Gastrocnemius medialis (tissue), 4 donors: ENCODE measurements around the gene HGS. TPM values are rescaled to one million over a fixed set of nuclear protein-coding genes. Genes with fewer than 3 reads are reported as not detected.

Source experiments
- ATAC-seq, 2 donors: fragments of 150-250 bp; one replicate each; pipeline ENCODE4 v1.9.1; 2016
- DNase-seq, 2 donors: peaks; one replicate each; pipeline ENCODE4 v3.0.0-alpha.2; 2019
- H3K27ac ChIP-seq, 4 donors: fragments of 200-600 bp; sonication (generic); 1 replicate in 1 of 4; 2 replicates in 3 of 4; pipeline ENCODE4 v1.5.1; 2016 to 2018; ENCODE audit warnings: mild to moderate bottlenecking in 2 of 4, moderate library complexity in 1 of 4
- H3K27me3 ChIP-seq, 3 donors: fragments of 200-600 bp; sonication (generic) in 2 of 3; 1 replicate in 1 of 3; 2 replicates in 2 of 3; pipeline versions ENCODE4 v1.5.1 to v1.6.0; 2016 to 2019; ENCODE audit warnings: mild to moderate bottlenecking in 1 of 3, moderate library complexity in 1 of 3
- H3K36me3 ChIP-seq, 2 donors: fragments of 200-600 bp; sonication (generic) in 1 of 2; one replicate each; pipeline ENCODE4 v1.5.1; 2017 to 2018
- H3K4me1 ChIP-seq, 2 donors: fragments of 200-600 bp; sonication (generic) in 1 of 2; one replicate each; pipeline ENCODE4 v1.5.1; 2016 to 2017; ENCODE audit warnings: mild to moderate bottlenecking in 2 of 2
- H3K4me3 ChIP-seq, 4 donors: fragments of 200-600 bp; sonication (generic) in 3 of 4; 1 replicate in 1 of 4; 2 replicates in 3 of 4; pipeline ENCODE4 v1.5.1; 2016 to 2019; ENCODE audit warnings: mild to moderate bottlenecking in 2 of 4
- H3K9me3 ChIP-seq, 3 donors: fragments of 200-600 bp; sonication (generic) in 2 of 3; 1 replicate in 1 of 3; 2 replicates in 2 of 3; pipeline ENCODE4 v1.5.1; 2016 to 2019
- POLR2A ChIP-seq, 2 donors: fragments of 450-650 bp; IDR thresholded peaks; one replicate each; pipeline ENCODE4 v1.6.1; 2017; ENCODE audit warnings: antibody characterized with exemption in 2 of 2, mild to moderate bottlenecking in 2 of 2, moderate library complexity in 2 of 2
- in situ Hi-C, 4 donors: fragments of 200-750 bp; cut with MboI; loops; one replicate each; pipeline versions ENCODE4 v1.15.0 to v1.8.0; 2017; ENCODE audit warnings: low sequenced_read_pairs in 4 of 4
- intact Hi-C: fragments of 100-400 bp; cut with DNase I; formaldehyde crosslinking; loops from one replicate; pipeline ENCODE4 v1.15.1; 2023; ENCODE audit warnings: low total_unique reads
- total RNA-seq, 4 donors: library from RNA; depleted of rRNA; stranded (reverse); fragments of >200 nt; gene quantifications; one replicate each; pipeline versions ENCODE4 v1.1.0 to v1.2.3, GENCODE V29; 2016
- TF ChIP-seq, protein P1 (sequence below), 5 experiments: fragments of 450-650 bp in 3 of 5; fragments of 200-600 bp in 2 of 5; sonication (generic) in 2 of 5; IDR thresholded peaks in 4 of 5; conservative IDR thresholded peaks in 1 of 5; 1 replicate in 4 of 5; 2 replicates in 1 of 5; pipeline ENCODE4 v1.5.1; 2016 to 2019; ENCODE audit warnings: antibody characterized with exemption in 5 of 5, mild to moderate bottlenecking in 3 of 5, moderate library complexity in 3 of 5

The HGS gene
- total RNA-seq, 4 donors from 2014 or later: 62.1 to 150 (median 113) TPM

DNA sequence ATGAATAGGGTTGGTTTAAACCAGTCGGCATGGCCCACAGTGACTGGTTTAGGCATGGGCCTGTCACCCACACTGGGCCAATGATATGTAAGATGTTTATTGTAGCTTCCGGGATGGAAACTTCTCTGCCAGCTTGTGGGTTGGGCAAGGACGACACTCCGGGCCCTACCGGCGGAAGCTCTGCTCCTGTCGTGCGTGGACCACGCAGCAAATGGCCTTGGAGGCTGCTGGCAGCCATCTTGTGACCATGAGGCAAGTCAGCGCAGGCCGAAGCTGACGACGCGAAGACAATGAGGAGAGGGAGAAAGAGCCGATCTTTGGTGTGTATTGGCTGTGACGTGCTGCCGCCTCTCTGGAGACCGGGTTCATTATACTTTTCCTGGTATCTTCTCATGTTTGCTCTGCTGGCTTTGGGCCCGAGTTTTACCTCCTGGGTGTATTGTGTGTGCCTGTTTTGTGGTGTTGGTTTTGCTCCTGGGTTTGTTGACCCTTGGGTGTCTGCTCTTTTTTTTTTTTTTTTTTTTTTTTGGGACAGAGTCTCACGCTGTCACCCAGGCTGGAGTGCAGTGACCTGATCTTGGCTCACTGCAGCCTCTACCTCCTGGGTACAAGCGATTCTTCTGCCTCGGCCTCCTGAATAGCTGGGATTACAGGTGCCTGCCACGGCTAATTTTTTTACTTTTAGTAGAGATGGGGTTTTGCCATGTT, 43.7 kb downstream of the HGS start:
- Histone ChIP-seq H3K9me3 (no peaks in the 10 kb centered on the region), H3K27me3 (peaks cover 4 to 15% (median 7%) of the 10 kb centered on the region in 3 donors), H3K27ac (no peak overlapping the region), H3K4me1 (peaks cover 0 to 10% of the 10 kb centered on the region in 2 donors), H3K4me3 (no peak overlapping the region), H3K36me3 (no peaks in the 10 kb centered on the region)
- intact Hi-C loops (no loop called here), in situ Hi-C loops (no loop called here)
- no peak for DNase-seq
- no peak for ATAC-seq
- TF ChIP-seq, protein P1, sequence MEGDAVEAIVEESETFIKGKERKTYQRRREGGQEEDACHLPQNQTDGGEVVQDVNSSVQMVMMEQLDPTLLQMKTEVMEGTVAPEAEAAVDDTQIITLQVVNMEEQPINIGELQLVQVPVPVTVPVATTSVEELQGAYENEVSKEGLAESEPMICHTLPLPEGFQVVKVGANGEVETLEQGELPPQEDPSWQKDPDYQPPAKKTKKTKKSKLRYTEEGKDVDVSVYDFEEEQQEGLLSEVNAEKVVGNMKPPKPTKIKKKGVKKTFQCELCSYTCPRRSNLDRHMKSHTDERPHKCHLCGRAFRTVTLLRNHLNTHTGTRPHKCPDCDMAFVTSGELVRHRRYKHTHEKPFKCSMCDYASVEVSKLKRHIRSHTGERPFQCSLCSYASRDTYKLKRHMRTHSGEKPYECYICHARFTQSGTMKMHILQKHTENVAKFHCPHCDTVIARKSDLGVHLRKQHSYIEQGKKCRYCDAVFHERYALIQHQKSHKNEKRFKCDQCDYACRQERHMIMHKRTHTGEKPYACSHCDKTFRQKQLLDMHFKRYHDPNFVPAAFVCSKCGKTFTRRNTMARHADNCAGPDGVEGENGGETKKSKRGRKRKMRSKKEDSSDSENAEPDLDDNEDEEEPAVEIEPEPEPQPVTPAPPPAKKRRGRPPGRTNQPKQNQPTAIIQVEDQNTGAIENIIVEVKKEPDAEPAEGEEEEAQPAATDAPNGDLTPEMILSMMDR (IDR thresholded peaks at IDR 0.05 in 4 of 5, conservative IDR thresholded peaks at IDR 0.05 in 1 of 5): no peak
- TF ChIP-seq POLR2A (IDR thresholded peaks at IDR 0.05): no peak

DNA sequence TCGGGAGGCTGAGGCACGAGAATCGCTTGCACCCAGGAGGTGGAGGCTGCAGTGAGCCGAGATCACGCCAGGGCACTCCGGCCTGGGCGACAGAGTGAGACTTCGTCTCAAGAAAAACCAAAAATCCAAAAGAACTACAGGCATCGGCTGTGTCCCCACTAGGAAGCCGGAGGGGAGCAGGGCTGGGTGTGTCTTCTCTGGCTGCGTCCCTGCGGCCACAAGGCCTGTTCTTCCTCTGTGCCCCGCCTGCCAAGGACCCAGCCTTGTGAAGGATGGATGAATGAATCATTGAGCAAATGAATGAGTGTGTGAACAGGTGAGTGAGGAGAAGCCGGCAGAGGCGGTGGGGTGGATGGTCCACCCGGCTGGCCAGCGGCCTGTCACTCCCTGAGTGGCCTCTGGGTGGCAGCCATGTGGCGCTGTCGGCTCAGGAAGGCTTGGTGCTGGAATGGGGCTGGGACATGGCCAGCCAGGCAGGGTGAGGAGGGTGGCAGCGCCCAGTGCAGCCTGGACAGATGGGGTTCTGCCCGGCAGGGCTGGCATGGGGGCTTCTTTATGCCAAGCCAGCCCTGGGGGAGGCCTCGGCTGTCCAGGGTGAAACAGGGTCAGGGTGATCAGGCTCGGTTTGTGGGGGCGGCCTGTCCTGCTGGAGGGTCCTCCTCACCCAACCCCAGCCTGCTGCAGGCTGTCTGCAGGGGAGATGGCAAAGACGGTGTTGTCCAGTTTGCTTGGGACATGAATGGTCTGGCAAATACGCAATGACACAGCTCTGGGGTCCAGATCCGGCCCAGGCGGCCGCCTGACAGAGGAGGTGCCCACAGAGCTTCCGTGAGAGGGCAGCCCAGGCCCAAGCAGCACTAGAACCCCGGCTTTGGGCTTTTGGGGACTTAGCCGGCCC, 49.9 kb downstream of the HGS start:
- Histone ChIP-seq H3K27ac (no peak overlapping the region), H3K4me3 (no peak overlapping the region), H3K27me3 (peaks cover 8 to 29% (median 9%) of the 10 kb centered on the region in 3 donors), H3K9me3 (no peaks in the 10 kb centered on the region), H3K4me1 (peaks cover 4 to 5% of the 10 kb centered on the region in 2 donors), H3K36me3 (no peaks in the 10 kb centered on the region)
- TF ChIP-seq POLR2A (IDR thresholded peaks at IDR 0.05): no peak
- TF ChIP-seq, protein P1 (IDR thresholded peaks at IDR 0.05 in 4 of 5, conservative IDR thresholded peaks at IDR 0.05 in 1 of 5): peak; percentile 90 to 98 (median 93)
- DNase-seq (peak; percentile 70 to 80), ATAC-seq (peak; percentile 86 to 93)
- intact Hi-C loops (loop anchor here (1.0 kb wide), 1 partner anchor 122 kb away; no protein-coding TSS in a partner anchor), in situ Hi-C loops (no loop called here)

GRCh38 chr17:81734405-81735263, 50.8 kb downstream of the HGS start:
- in situ Hi-C loops (no loop called here), intact Hi-C loops (no loop called here)
- DNase-seq: no peak
- peaks cover 4 to 5% of the 10 kb centered on the region in 2 donors for H3K4me1 ChIP-seq
- peaks cover 5 to 20% (median 9%) of the 10 kb centered on the region in 3 donors for H3K27me3 ChIP-seq
- TF ChIP-seq, protein P1 (IDR thresholded peaks at IDR 0.05 in 4 of 5, conservative IDR thresholded peaks at IDR 0.05 in 1 of 5): no peak
- no peak overlapping the region for H3K27ac ChIP-seq
- H3K36me3 ChIP-seq: no peaks in the 10 kb centered on the region
- no peak overlapping the region for H3K4me3 ChIP-seq
- no peak for ATAC-seq
- no peaks in the 10 kb centered on the region for H3K9me3 ChIP-seq

DNA sequence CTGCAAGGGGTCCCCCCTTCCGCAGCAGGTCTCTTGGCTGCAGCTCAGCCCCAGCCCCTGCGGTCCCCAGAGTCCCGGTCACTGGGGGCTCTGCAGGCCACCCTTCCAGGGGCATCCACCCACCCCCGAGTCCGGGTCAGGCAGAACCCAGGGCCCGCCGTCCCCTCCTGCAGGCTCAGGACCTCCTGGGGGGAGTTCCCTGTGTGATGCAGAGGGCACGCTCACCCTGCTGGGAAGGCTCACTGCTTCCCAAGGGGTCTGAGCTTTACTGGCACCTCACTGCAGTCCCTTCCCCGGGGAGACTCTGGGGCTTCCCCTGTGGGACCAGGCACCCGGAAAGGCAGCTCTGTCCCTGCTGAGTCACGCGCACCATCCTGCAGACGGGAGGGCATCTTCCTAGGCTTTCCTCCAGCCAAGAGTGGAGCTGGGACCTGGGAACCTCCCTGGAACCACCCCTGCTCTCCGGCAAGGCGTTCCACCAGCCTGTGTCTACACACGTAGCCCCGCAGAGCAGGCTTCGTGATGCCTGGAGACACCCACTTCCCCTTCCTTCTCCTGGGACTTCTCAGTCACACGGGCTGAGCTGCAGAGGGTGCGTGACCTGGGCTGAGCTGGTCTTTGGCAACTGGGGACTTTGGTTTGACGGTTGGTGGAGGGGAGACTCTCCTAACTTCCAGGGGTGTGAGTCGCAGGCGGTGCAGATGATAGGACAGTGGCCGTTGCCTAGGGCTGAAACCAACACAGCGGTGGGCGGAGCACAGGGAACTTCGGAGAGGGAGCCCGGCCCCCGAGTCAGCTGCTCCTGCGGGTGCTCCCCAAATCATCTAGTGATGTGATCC, 51.7 kb downstream of the HGS start:
- Histone ChIP-seq H3K27ac (no peak overlapping the region), H3K4me1 (peaks cover 4 to 5% of the 10 kb centered on the region in 2 donors), H3K27me3 (peaks cover 5 to 18% (median 11%) of the 10 kb centered on the region in 3 donors), H3K36me3 (no peaks in the 10 kb centered on the region), H3K9me3 (no peaks in the 10 kb centered on the region), H3K4me3 (no peak overlapping the region)
- ATAC-seq: no peak
- DNase-seq: no peak
- in situ Hi-C loops (no loop called here), intact Hi-C loops (no loop called here)
- TF ChIP-seq, protein P1 (IDR thresholded peaks at IDR 0.05 in 4 of 5, conservative IDR thresholded peaks at IDR 0.05 in 1 of 5): no peak
